HG03442 (cell line): ENCODE measurements around the gene KIF3C.
"Not testable (repeated sequence)": the region's sequence is repeated elsewhere in the genome, so short reads cannot be mapped to it uniquely, and the experiment has no call there.

ENCODE experiments used
- ATAC-seq: cut with Tn5 transposase; IDR thresholded peaks from one replicate; pipeline ENCODE4 v1.9.1; 2021; ENCODE audit warnings: mild to moderate bottlenecking, moderate library complexity; ENCODE audit not compliant: unreplicated experiment

Gene KIF3C

GRCh38 chr2:25966531-25967270 lies 15.6 kb downstream of the KIF3C start:
- ATAC-seq = no peak

GRCh38 chr2:25964891-25965290 lies 17.4 kb downstream of the KIF3C start:
- no peak for ATAC-seq

GRCh38 chr2:25960920-25961319 lies 21.4 kb downstream of the KIF3C start:
- no peak for ATAC-seq

- no peak for ATAC-seq
Observed at GRCh38 chr2:25960396-25960795, 21.9 kb downstream of the KIF3C start.

GRCh38 chr2:25958611-25959010 lies 23.7 kb downstream of the KIF3C start:
- not testable (repeated sequence) for ATAC-seq

- no peak for ATAC-seq
Observed at GRCh38 chr2:25957743-25958142, 24.6 kb downstream of the KIF3C start.

GRCh38 chr2:25955869-25956535 lies 26.3 kb downstream of the KIF3C start:
- ATAC-seq = no peak

GRCh38 chr2:25955036-25955435 lies 27.3 kb downstream of the KIF3C start:
- ATAC-seq = no peak

- ATAC-seq = no peak
Observed at GRCh38 chr2:25954199-25954752, 28.0 kb downstream of the KIF3C start.

GRCh38 chr2:25951071-25951547 lies 31.2 kb downstream of the KIF3C start:
- ATAC-seq = no peak

- ATAC-seq = no peak
Observed at GRCh38 chr2:25948437-25948836, 33.9 kb downstream of the KIF3C start.

- no peak for ATAC-seq
Observed at GRCh38 chr2:25941042-25941441, 41.3 kb downstream of the KIF3C start.

GRCh38 chr2:25939257-25939668 lies 43.0 kb downstream of the KIF3C start:
- ATAC-seq = no peak

GRCh38 chr2:25938345-25938744 lies 44.0 kb downstream of the KIF3C start:
- ATAC-seq = no peak

- no peak for ATAC-seq
Observed at GRCh38 chr2:25936889-25937545, 45.3 kb downstream of the KIF3C start.

GRCh38 chr2:25933622-25934021 lies 48.7 kb downstream of the KIF3C start:
- no peak for ATAC-seq

GRCh38 chr2:25929789-25930473 lies 52.4 kb downstream of the KIF3C start:
- no peak for ATAC-seq

GRCh38 chr2:25928668-25929067 lies 53.6 kb downstream of the KIF3C start:
- no peak for ATAC-seq

- no peak for ATAC-seq
Observed at GRCh38 chr2:25926984-25927756, 55.1 kb downstream of the KIF3C start.

GRCh38 chr2:25922501-25922900 lies 59.8 kb downstream of the KIF3C start:
- ATAC-seq = no peak
